ENCODE data around the gene IGSF23. TPM values are rescaled to one million over a fixed set of nuclear protein-coding genes. Genes with fewer than 3 reads are reported as not detected.
"Not testable (repeated sequence)": the region's sequence is repeated elsewhere in the genome, so short reads cannot be mapped to it uniquely, and the experiment has no call there.

Gene IGSF23
- total RNA-seq, 1 donor, result not detected

DNA sequence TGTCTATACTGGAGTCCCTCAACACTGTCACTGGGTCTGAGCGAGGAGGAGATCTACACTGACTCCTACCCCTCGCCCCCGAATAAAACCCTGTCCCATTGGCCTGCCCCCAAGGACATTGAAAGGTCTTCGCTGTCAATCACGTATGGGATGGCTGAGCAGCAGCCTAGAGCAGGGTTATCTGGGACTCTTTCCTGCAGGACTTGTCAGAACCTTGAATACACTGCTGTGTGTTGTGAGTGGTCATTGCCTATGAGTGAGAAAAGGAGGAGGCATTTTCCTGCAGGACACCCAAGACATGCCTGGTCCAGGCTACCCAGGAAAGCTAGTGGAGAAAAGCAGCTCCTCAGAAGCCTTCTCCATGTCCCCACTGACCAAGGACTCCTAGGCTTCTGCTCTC is 40.0 kb downstream of the IGSF23 start:
- Histone ChIP-seq H3K4me3 (ENCODE audit: low read length) (no peak overlapping the region), H3K27me3 (ENCODE audit: insufficient read depth, low read length) (no peaks in the 10 kb centered on the region), H3K9me3 (ENCODE audit: low read depth, low read length) (no peaks in the 10 kb centered on the region), H3K4me1 (ENCODE audit: insufficient read depth, low read length) (no peaks in the 10 kb centered on the region)

- Histone ChIP-seq H3K27me3 (ENCODE audit: insufficient read depth, low read length) (no peaks in the 10 kb centered on the region), H3K9me3 (ENCODE audit: low read depth, low read length) (no peaks in the 10 kb centered on the region), H3K4me3 (ENCODE audit: low read length) (no peak overlapping the region), H3K4me1 (ENCODE audit: insufficient read depth, low read length) (no peaks in the 10 kb centered on the region)
Observed at GRCh38 chr19:44653977-44654774, 40.8 kb downstream of the IGSF23 start.

DNA sequence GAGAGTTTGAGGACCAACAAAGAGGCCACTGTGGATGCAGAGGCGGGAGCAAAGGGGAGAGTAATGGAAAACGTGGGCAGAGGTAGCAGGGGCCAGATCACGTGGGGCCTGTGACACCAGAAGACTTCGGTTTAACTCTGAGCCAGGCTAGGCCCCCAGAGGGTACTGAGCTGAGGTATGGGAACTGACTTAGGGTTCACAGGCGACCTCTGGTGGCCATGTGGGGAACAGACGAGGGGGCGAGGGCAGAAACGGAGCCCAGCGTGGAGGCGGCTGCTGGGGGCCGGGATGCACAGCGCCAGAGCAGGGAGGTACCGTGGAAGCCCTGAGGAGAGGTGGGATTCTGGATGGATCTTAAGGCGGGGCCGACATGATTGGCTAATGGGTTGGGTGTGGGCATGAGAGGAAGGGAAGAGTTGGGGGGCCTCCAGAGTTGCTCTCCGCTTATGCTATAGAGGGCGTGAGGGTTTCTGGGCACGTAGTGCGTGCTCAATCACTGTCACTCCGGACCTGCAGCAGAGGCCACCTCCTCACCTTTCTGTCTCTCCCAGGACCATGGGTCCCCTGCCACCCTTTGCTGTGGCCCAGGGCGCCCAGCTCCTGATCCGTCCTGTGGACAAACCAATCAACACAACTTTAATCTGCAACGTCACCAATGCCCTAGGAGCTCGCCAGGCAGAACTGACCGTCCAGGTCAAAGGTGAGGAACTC is 44.0 kb downstream of the IGSF23 start:
- Histone ChIP-seq H3K4me1 (ENCODE audit: insufficient read depth, low read length) (no peaks in the 10 kb centered on the region), H3K27me3 (ENCODE audit: insufficient read depth, low read length) (no peaks in the 10 kb centered on the region), H3K9me3 (ENCODE audit: low read depth, low read length) (no peaks in the 10 kb centered on the region), H3K4me3 (ENCODE audit: low read length) (no peak overlapping the region)

- H3K27me3 ChIP-seq (ENCODE audit: insufficient read depth, low read length), result no peaks in the 10 kb centered on the region
- no peak overlapping the region for H3K4me3 ChIP-seq (ENCODE audit: low read length)
- no peaks in the 10 kb centered on the region for H3K9me3 ChIP-seq (ENCODE audit: low read depth, low read length)
- no peaks in the 10 kb centered on the region for H3K4me1 ChIP-seq (ENCODE audit: insufficient read depth, low read length)
Observed at GRCh38 chr19:44658069-44658733, 44.8 kb downstream of the IGSF23 start.

- no peaks in the 10 kb centered on the region for H3K27me3 ChIP-seq (ENCODE audit: insufficient read depth, low read length)
- no peaks in the 10 kb centered on the region for H3K4me1 ChIP-seq (ENCODE audit: insufficient read depth, low read length)
- no peaks in the 10 kb centered on the region for H3K9me3 ChIP-seq (ENCODE audit: low read depth, low read length)
- H3K4me3 ChIP-seq (ENCODE audit: low read length), result no peak overlapping the region
Observed at GRCh38 chr19:44660081-44660480, 46.7 kb downstream of the IGSF23 start.

GRCh38 chr19:44661205-44661604 is 47.8 kb downstream of the IGSF23 start:
- Histone ChIP-seq H3K27me3 (ENCODE audit: insufficient read depth, low read length) (no peaks in the 10 kb centered on the region), H3K9me3 (ENCODE audit: low read depth, low read length) (no peaks in the 10 kb centered on the region), H3K4me1 (ENCODE audit: insufficient read depth, low read length) (no peaks in the 10 kb centered on the region), H3K4me3 (ENCODE audit: low read length) (no peak overlapping the region)

- Histone ChIP-seq H3K4me1 (ENCODE audit: insufficient read depth, low read length) (no peaks in the 10 kb centered on the region), H3K9me3 (ENCODE audit: low read depth, low read length) (no peaks in the 10 kb centered on the region), H3K4me3 (ENCODE audit: low read length) (no peak overlapping the region), H3K27me3 (ENCODE audit: insufficient read depth, low read length) (no peaks in the 10 kb centered on the region)
Observed at GRCh38 chr19:44661904-44662303, 48.5 kb downstream of the IGSF23 start.

- Histone ChIP-seq H3K4me1 (ENCODE audit: insufficient read depth, low read length) (no peaks in the 10 kb centered on the region), H3K4me3 (ENCODE audit: low read length) (no peak overlapping the region)
Observed at GRCh38 chr19:44662691-44663385, 49.5 kb downstream of the IGSF23 start.

DNA sequence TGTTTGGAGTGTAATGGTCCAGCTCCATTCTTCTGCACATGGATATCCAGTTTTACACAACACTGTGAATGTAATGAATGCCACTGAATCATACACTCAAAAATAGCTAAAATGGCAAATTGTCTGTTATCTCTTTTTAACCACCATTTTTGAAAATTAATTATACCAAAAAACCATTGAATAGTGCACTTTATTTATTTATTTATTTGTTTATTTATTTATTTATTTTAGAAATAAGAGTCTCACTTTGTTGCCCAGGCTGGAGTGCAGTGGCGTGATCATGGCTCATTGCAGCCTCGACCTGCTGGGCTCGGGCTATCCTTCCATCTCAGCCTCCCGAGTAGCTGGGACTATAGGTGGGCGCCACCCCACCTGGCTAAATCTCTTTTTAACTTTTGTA is 50.6 kb downstream of the IGSF23 start:
- no peak overlapping the region for H3K4me3 ChIP-seq (ENCODE audit: low read length)
- H3K9me3 ChIP-seq (ENCODE audit: low read depth, low read length), result no peaks in the 10 kb centered on the region
- H3K27me3 ChIP-seq (ENCODE audit: insufficient read depth, low read length), result no peaks in the 10 kb centered on the region
- no peaks in the 10 kb centered on the region for H3K4me1 ChIP-seq (ENCODE audit: insufficient read depth, low read length)

More at GRCh38 chr19:44662691-44663385, 49.5 kb downstream of the IGSF23 start:
- Histone ChIP-seq H3K9me3 (ENCODE audit: low read depth, low read length) (no peaks in the 10 kb centered on the region), H3K27me3 (ENCODE audit: insufficient read depth, low read length) (no peaks in the 10 kb centered on the region)

DNA sequence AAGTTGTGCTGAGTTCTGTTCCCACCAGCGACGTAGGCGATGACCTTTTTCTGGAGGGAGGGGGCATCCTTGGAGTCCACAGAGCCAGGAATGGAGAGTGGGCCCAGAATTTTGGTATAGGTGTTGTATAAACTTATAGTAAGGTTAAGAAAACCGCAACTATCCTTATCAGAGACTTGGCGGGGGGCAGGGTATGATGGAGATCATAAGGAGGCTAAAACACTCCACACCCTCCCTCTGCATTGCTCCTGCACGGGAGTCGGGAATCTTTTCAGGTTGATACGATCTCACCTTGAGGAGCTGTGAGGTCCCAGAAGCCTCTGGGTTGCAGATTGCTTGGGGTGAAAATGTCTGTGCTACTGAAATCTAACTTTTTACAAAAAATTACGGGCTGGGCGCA is 51.6 kb downstream of the IGSF23 start:
- Histone ChIP-seq H3K27me3 (ENCODE audit: insufficient read depth, low read length) (no peaks in the 10 kb centered on the region), H3K9me3 (ENCODE audit: low read depth, low read length) (no peaks in the 10 kb centered on the region), H3K4me1 (ENCODE audit: insufficient read depth, low read length) (no peaks in the 10 kb centered on the region), H3K4me3 (ENCODE audit: low read length) (no peak overlapping the region)

DNA sequence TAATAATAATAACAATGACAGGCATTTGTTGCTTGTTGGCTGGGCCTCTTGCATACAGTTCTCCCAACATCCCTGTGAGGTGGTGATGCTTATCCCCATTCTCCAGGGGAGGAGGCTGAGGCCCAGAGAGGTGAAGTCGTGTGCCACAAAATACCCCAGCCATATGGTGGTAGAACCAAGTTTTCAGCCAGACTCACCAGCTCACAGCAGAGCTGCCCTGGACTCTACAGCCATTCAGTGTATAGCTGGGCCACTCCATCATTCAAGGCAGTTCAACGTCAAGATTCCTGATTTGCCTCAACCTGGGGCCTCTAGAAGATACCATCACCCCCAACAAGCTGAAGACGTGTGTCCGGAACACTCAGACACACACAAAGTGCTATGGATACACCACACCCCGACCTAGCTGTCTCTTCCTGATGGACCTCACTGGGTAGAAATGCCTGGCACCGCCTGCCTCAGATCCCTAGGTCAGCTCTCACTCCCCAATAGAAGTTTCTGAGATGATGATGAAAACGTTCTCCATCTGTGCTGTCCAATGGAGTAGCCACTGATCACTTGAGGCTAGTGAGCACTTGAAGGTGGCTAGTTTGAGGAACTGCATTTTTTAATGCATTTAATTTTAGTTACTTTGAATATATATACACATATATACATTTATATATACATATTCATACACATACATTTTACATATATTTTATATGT is 53.6 kb downstream of the IGSF23 start:
- Histone ChIP-seq H3K4me1 (ENCODE audit: insufficient read depth, low read length) (no peaks in the 10 kb centered on the region), H3K27me3 (ENCODE audit: insufficient read depth, low read length) (no peaks in the 10 kb centered on the region), H3K4me3 (ENCODE audit: low read length) (no peak overlapping the region), H3K9me3 (ENCODE audit: low read depth, low read length) (no peaks in the 10 kb centered on the region)

GRCh38 chr19:44668985-44669764 is 55.8 kb downstream of the IGSF23 start:
- Histone ChIP-seq H3K27me3 (ENCODE audit: insufficient read depth, low read length) (no peaks in the 10 kb centered on the region), H3K4me1 (ENCODE audit: insufficient read depth, low read length) (no peaks in the 10 kb centered on the region), H3K4me3 (ENCODE audit: low read length) (no peak overlapping the region), H3K9me3 (ENCODE audit: low read depth, low read length) (no peaks in the 10 kb centered on the region)

DNA sequence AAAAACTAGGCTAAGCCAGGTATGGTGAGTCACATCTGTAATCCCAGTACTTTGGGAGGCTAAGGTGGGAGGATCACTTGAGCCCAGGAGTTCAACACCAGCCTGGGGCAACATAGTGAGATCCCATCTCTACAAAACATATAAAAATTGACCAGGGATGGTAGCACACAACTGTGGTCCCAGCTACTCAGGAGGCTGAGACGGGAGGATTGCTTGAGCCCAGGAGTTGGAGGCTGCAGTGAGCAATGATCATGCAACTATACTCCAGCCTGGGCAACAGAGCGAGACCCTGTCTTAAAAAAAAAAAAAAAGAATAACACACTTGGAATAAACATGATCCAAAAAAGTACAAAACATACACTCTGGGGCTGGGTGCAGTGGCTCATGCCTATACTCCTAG is 56.7 kb downstream of the IGSF23 start:
- H3K9me3 ChIP-seq (ENCODE audit: low read depth, low read length); H3K4me1 ChIP-seq (ENCODE audit: insufficient read depth, low read length); H3K4me3 ChIP-seq (ENCODE audit: low read length); H3K27me3 ChIP-seq (ENCODE audit: insufficient read depth, low read length): not testable (repeated sequence)

DNA sequence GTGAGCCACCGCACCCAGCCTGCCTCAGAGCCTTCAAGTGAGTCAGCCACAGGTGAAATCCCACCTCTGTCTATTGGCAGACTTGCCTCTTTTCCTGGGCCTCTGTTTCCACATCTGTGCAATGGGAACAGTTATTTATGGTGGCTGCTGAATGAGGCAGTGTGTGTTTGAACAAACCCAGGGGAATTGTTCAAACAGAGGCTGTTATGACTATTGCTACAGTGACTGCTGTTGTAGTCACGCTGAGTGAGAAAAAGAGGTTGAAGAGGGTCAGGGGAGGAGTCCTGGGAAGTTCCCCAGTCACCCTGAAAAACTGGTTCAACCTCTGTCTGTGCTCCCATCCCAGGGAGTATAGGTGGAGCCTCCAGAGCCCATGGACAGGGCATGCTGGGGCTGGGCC is 58.0 kb downstream of the IGSF23 start, which contains the start of gene CEACAM19:
Gene CEACAM19, plus strand, starts transcription at position 83 of the 400 bp plus-strand sequence. CDS start 450 bp downstream, outside the sequence.
- Histone ChIP-seq H3K27me3 (ENCODE audit: insufficient read depth, low read length) (no peaks in the 10 kb centered on the region), H3K4me3 (ENCODE audit: low read length) (no peak within 1 kb of the TSS)

More for the DNA sequence above, 58.0 kb downstream of the IGSF23 start, which contains the start of gene CEACAM19:
- Histone ChIP-seq H3K4me1 (ENCODE audit: insufficient read depth, low read length) (no peaks in the 10 kb centered on the region), H3K9me3 (ENCODE audit: low read depth, low read length) (no peaks in the 10 kb centered on the region)
